Fibroblast of the aortic adventitia (primary cell): ENCODE results near the gene EFHD1. TPM values are rescaled to one million over a fixed set of nuclear protein-coding genes. Genes with fewer than 3 reads are reported as not detected.
"Not testable (repeated sequence)": the region's sequence is repeated elsewhere in the genome, so short reads cannot be mapped to it uniquely, and the experiment has no call there.

Source experiments
- DNase-seq: peaks from one replicate; pipeline ENCODE4 v3.0.0-alpha.2; 2010; ENCODE audit warnings: low read depth
- H3K4me3 ChIP-seq: 2 replicates; pipeline ENCODE4 v1.5.1; 2011; ENCODE audit warnings: low read depth, mild to moderate bottlenecking, control low read depth, low read length, moderate library complexity
- total RNA-seq: library from RNA; depleted of rRNA; stranded (reverse); fragments of >200 nt; gene quantifications from 2 replicates; pipeline ENCODE4 v1.2.3, GENCODE V29; 2012; ENCODE audit warnings: low replicate concordance
- TF ChIP-seq, protein P1 (sequence below): IDR thresholded peaks from 2 replicates; pipeline ENCODE4 v1.5.1; 2011; ENCODE audit warnings: mild to moderate bottlenecking, low read length, control low read depth, inconsistent platforms; ENCODE audit not compliant: insufficient read depth

The EFHD1 gene
- total RNA-seq, 1 donor = 0.45 TPM

DNA sequence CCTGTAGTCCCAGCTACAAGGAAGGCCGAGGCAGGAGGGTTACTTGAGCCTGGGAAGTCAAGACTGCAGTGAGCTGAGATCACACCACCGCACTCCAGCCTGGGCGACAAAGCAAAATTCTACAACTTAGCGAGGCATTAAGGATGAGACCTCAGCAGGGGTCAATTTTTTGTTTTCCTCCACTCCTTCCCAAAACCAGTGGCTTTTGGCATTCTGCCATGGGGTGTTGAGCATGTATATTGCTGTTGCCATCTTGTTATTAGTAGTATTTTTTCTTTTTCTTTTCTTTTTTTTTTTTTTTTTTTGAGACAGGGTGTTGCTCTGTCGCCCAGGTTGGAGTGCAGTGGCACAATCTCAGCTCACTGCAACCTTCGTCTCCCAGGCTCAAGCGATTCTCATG, 54.8 kb downstream of the EFHD1 start:
- no peak for DNase-seq
- TF ChIP-seq, protein P1, sequence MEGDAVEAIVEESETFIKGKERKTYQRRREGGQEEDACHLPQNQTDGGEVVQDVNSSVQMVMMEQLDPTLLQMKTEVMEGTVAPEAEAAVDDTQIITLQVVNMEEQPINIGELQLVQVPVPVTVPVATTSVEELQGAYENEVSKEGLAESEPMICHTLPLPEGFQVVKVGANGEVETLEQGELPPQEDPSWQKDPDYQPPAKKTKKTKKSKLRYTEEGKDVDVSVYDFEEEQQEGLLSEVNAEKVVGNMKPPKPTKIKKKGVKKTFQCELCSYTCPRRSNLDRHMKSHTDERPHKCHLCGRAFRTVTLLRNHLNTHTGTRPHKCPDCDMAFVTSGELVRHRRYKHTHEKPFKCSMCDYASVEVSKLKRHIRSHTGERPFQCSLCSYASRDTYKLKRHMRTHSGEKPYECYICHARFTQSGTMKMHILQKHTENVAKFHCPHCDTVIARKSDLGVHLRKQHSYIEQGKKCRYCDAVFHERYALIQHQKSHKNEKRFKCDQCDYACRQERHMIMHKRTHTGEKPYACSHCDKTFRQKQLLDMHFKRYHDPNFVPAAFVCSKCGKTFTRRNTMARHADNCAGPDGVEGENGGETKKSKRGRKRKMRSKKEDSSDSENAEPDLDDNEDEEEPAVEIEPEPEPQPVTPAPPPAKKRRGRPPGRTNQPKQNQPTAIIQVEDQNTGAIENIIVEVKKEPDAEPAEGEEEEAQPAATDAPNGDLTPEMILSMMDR = no peak
- H3K4me3 ChIP-seq = no peak overlapping the region

DNA sequence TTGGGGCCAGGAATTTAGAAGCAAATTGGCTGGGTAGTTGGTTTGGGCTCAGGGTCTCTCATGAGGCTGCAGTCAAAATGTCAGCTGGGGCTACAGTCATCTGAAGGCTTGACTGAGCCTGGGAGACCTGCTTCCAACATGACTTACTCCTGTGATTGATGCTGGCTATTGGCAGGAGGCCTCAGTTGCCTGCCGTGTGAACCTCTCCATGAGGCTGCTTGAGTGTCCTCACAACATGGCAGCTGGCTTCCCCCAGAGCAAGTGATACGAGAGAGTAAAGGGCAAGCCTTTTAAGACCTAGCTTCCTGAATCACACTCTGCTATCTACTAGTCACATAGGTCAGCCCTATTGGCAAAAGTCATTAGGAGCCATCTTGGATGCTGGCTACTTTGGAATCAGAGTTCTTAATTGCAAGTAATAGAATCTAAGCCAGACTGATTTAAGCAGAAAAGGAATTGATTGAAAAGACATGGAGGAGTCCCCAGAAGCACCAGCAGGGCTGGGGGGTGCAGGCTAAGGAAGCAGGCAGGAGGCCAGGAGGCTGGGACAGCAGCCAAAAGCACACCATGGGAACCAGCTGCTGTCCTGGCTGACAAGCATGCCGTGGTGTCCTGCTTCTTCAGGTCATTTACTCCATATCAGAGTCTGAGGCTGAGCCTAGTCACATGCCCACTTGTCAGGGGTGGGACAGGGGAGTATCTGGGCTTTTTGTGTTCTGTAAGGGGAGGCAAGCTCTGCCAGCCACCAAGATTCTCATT, 55.9 kb downstream of the EFHD1 start:
- peak; percentile 19 for DNase-seq
- TF ChIP-seq, protein P1 = no peak

DNA sequence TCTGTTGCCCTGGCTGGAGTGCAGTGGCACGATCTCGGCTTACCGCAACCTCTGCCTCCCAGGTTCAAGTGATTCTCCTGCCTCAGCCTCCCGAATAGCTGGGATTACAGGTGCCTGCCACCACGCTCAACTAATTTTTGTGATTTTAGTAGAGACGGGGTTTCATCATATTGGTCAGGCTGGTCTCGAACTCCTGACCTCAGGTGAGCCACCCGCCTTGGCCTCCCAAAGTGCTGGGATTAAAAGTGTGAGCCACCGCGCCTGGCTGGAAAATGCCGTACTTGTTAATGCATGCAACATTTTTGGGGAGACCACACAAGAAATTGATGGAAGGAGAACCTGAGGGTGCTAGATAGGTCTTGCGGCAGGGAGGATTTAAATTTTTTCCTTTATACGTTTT, 57.7 kb downstream of the EFHD1 start:
- DNase-seq, H3K4me3 ChIP-seq: not testable (repeated sequence)

More for the DNA sequence above, 55.9 kb downstream of the EFHD1 start:
- no peak overlapping the region for H3K4me3 ChIP-seq

DNA sequence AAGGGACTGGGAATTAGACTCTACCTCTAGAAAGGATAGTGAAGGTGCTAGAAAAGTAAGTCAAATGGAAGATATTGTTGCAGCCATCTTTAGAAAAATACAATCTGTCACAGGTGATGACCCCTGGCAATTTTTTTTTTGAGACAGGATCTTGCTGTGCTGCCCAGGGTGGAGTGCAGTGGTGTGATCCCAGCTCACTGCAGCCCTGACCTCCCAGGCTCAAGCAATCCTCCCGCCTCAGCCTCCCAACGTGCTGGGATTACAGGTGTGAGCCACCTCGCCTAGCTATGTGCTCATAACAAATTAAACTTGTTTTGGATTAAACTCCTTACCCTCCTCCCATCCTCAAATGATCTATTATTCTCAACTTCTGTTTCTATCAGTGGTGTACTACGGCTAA, 59.9 kb downstream of the EFHD1 start:
- H3K4me3 ChIP-seq = no peak overlapping the region
- TF ChIP-seq, protein P1 = no peak
- DNase-seq = no peak

DNA sequence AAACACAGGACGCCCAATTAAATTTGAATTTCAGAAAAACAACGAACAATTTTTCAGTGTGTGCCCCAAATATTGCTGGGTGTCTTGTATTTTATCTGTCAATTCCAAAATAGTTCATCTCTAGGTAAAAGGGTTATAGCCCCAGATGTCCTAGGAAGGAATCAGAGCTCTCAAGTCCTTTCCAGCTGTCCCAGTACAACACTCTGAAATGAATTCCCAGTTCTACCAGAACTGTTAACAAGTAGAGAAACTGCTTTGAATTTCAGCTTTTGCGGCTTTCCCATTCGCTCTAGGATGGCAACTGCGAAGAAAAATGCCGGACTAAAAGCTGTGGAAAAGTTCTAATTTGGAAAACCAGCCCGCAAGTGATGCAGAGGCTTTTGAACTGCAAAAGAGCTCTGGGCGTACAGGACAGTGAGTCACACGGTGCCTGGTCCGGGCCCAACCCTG, 63.2 kb downstream of the EFHD1 start:
- TF ChIP-seq, protein P1 = no peak

DNA sequence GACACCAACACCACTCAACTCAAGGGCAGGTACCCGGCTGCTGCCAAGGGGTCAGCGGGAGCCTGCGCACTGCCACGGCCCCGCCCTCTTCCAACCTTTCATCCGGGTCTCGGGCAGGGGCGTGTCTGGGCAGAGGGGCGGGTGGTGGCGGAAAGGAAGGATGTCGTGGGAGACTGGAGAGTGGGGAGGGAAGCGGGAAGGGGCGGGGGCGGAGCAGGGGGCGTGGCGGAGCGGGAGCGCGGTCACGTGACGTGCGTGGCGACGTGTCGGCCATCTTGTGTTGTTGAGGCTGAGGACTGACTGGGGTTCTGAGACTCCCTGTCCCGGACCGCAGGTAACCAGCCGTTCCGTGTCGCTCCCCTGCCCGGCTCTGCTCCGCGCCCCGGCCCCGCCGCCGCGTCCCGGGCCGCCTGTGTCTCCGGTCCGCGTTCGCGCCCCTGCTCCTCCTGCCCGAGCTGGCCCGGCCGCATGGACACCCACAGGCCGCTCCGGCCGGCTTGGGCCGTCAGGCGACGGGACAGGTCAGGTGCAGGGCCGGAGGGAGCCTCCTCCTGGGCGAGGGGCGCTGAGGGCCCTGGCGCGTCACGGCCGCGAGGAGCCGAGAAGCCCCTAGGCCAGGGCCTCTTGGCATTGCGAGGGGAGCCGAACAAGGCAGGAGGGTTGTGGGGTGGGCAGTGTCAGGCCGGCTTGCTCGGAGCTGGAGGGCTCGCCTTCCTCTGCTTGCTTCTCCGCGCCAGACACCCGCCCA, 63.8 kb downstream of the EFHD1 start, which contains the start of gene GIGYF2:
Gene GIGYF2 (plus strand): TSS at position 273 of the 748 bp plus-strand sequence. CDS start 37,867 bp downstream, outside the sequence.
- TF ChIP-seq, protein P1 = no peak
- peak within 1 kb of the TSS; percentile 99 for H3K4me3 ChIP-seq
- peak; percentile 93 for DNase-seq

More for the DNA sequence above, 63.2 kb downstream of the EFHD1 start:
- DNase-seq = no peak
- H3K4me3 ChIP-seq = peak overlapping the region; percentile 51

DNA sequence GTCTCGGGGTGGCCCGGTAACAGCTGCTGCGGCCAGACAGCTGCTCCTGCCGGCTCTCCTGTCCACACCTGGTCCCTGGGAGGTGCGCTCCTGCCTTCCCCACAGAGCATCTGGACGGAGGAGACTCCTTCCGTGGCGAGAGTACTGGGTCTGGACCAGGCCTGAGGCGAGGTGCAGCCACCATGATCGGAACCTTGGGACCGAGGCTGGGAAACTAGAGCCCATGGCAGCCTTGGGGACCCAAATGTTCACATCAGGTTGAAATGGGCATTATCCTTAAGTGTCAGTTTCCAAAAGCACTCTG, 64.4 kb downstream of the EFHD1 start:
- TF ChIP-seq, protein P1 = no peak
- H3K4me3 ChIP-seq = peak overlapping the region; percentile 99
- no peak for DNase-seq
